HG03565 (cell line): ENCODE measurements around the gene ASMTL.
"Not testable (repeated sequence)": the region's sequence is repeated elsewhere in the genome, so short reads cannot be mapped to it uniquely, and the experiment has no call there.

Source experiments
- ATAC-seq: cut with Tn5 transposase; IDR thresholded peaks from one replicate; pipeline ENCODE4 v1.9.1; 2021; ENCODE audit warnings: mild to moderate bottlenecking, moderate library complexity; ENCODE audit not compliant: unreplicated experiment

ASMTL gene

DNA sequence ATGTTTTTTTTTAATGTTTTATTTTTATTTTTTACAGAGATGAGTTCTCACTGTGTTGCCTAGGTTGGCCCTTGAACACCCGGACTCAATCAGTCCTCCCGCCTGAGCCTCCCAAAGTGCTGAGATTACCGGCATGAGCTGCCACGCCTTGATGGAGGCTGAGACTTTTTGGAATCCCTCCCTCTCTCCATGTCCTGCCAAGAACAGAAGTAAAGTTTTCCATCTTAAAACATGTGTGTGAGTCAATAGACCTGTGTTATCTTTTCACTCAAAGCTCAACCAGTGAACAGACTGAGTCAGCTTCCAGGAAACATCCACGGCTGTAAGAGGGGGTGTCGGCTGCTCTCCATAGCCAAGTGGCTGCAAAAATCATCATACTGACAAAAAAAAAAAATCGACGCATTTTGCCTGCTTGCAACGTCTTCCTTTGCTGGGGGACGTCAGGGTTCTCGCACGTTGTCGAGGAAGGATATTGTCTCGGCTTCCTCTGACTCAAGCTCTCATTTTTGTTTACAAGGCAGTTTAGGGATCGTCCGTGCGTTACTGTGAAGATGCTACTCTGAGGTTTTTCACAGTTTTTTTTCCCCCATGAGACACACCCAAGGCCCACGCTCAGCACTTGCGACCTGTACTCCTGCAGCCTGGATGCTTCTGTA lies 10.0 kb upstream of the ASMTL start:
- ATAC-seq: no peak

DNA sequence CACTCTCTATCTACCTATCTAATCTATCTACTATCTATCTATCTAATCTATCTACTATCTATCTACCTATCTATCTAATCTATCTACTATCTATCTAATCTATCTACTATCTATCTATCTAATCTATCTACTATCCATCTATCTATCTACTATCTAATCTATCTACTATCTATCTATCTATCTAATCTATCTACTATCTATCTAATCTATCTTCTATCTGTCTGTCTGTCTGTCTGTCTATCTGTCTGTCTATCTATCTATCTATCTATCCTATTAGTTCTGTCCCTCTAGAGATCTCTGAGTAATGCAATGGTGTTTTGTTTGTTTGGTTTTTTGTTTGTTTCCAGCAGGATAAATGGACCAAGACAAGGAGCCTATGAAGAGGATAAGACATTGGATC lies 9.4 kb upstream of the ASMTL start:
- no peak for ATAC-seq

DNA sequence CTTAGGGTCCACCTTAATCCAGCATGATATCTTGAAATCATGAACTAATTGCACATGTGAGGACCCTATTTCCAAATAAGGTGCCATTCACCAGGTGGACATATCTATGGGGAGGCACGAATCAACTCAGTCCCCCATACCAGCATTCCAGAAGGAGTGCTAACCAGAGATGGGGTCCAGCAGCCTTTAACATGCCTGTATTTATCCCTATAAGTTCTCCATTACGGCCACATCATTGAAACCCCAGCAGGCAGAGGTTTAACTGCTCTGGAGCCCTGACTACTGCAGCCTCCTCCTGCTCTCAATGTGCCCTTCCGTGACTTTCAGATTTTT lies 3.2 kb upstream of the ASMTL start:
- ATAC-seq: no peak

DNA sequence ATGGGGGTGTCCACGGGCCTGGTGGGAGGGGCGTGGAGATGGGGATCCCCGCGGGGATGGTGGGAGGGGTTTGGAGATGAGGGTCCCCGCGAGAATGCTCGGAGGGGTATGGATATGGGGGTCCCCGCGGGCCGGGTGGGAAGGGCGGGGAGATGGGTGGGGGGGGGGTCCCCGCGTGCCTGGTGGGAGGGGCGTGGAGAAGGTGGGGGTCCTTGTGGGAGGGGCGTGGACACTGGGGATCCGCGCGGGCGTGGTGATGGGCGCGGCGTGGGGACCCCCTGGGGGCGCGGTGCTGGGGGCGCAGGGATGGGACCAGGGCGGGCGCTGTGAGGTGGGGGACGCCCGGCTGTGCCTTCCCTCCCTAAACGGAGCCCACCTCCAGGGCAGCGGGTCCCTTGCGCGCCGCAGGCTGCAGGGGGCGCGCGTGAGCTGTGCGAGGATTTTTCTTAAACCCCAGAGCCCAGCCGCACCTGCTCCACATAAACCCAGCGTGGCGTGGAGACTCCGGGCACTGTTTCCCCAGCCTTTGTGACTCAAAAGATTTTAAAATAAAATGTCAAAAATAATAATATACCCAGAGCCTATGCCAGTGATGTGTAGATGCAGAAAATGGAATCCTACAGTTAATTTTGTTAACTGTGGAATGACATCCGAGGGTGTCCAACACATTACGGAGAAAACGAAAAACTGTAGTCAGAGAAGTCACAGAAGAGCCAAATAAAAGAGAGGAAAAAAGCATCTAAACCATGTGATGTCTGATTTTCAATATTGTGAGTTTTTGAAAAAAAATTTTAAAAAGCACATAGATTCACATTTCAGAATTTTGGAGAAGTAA lies 1.5 kb upstream of the ASMTL start:
- peak; percentile 41 for ATAC-seq

DNA sequence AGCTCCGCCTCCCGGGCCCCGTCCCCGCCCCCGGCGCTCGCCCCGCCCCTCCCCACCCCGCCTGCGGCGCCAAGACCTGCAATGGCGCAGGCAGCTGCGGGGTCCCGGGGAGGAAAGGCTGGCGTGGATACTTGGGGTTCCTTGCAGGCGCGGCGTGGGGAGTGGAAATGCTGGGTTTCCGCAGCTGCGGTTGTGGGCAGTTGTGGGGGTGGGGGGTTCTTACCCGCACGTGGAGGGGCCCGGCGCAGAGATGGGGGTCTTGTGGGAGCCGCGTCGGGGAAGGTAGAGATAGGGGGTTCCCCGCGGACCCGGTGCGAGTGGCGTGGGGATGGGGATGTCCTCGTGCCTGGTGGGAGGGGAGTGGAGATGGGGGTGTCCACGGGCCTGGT lies 680 bp upstream of the ASMTL start:
- ATAC-seq: no peak

DNA sequence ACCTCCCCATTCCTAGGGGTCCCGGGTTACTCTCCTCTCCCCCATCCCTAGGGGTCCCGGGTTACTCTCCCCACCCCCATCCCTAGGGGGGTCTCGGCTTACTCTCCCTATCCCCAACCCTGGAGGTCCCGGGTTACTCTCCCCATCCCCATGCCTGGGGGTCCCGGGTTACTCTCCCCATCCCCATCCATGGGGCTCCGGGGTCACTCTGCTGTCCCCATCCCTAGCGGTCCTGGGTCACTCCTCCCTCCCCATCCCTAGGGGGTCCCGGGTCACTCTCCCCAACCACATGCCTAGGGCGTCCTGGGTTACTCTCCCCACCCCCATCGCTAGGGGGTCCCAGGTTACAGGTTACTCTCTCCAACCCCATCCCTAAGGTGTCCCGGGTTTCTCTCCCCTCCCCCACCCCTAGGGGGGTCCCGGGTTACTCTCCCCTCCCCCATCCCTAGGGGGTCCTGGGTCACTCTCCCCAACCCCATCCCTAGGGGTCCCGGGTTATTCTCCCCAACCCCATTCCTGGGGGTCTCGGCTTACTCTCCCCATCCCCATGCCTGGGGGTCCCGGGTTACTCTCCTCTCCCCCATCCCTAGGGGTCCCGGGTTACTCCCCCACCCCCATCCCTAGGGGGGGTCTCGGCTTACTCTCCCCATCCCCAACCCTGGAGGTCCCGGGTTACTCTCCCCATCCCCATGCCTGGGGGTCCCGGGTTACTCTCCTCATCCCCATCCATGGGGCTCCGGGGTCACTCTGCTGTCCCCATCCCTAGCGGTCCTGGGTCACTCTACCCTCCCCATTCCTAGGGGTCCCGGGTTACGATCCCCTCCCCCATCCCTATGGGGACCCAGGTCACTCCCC lies 821 bp downstream of the ASMTL start:
- ATAC-seq: no peak

DNA sequence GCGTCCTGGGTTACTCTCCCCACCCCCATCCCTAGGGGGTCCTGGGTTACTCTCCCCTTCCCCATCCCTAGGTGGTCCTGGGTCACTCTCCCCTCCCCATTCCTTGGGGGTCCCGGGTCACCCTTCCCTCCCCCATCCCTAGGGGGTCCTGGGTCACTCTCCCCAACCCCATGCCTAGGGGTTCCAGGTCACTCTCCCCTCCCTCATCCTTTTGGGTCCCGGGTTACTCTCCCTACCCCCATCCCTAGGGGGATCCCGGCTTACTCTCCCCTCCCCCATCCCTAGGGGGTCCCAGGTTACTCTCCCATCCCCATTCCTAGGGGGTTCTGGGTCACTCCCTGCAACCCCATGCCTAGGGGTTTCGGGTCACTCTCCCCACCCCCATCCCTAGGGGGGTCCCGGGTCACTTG lies 1.5 kb downstream of the ASMTL start:
- ATAC-seq: no peak

DNA sequence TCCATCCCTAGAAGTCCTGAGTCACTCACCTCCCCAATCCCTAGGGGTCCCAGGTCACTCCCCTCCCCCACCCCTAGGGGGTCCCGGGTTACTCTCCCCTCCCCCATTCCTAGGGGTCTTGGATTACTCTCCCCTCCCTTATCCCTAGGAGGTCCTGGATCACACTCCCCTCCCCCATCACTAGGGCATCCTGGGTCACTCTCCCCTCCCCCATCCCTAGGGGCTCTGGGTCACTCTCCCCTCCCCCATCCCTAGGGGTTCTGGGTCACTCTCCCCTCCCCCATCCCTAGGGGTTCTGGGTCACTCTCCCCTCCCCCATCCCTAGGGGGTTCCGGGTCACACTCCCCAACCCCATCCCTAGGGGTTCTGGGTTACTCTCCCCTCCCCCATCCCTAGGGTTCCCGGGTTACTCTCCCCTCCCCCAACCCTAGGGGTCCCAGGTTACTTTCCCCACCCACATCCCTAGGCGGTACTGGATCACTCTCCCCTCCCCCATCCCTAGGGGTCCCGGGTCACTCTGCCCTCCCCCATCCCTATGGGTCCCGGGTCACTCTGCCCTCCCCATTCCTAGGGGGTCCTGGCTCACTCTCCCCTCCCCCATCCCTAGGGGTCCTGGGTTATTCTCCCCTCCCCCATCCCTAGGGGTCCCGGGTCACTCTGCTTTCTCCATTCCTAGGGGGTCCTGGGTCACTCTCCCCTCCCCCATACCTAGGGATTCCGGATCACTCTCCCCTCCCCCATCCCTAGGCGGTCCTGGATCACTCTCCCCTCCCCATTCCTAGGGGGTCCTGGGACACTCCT lies 2.1 kb downstream of the ASMTL start:
- no peak for ATAC-seq

DNA sequence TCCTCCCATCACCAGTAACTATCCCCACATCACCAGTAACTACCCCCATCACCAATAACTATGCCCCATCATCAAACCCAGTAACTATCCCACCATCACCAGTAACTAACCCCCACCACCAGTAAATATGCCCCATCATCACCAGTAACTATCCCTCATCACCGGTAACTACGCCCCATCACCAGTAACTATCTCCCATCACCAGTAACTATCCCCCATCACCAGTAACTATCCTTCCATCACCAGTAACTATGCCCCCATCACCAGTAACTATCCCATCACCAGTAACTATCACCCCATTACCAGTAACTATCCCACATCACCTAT lies 2.9 kb downstream of the ASMTL start:
- ATAC-seq: no peak

DNA sequence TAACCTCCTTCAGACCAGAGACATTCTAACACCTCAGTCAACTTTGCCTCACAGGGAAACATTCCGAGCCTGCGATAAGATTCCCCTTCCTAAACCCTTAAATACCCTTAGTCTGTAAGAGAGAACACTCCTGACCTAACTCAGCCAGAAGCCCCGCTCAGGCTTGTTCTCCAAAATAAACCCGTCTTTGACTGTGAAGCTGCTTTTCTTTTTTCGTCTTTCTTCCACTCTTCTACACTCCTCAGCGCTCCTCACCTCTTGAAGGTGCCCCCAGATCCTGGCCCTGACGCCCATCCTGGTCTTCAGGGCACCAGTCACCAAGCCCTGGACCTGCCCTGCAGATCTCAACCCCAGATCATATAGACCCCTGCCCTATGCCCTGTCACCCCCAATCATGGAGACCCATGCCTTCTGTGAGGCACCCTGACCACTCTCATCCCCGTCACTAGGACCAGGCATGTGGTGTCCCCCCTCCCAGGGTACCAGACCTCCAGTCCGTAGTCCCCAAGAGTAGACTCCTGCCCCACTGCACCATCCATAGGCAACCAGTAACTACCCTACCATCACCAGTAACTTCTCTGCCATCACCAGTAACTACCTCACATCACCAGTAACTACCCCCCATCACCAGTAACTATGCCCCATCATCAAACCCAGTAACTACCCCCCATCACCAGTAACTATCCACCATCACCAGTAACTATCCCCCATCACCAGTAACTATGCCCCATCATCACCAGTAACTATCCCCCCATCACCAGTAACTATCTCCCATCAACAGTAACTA lies 3.5 kb downstream of the ASMTL start:
- ATAC-seq: no peak

DNA sequence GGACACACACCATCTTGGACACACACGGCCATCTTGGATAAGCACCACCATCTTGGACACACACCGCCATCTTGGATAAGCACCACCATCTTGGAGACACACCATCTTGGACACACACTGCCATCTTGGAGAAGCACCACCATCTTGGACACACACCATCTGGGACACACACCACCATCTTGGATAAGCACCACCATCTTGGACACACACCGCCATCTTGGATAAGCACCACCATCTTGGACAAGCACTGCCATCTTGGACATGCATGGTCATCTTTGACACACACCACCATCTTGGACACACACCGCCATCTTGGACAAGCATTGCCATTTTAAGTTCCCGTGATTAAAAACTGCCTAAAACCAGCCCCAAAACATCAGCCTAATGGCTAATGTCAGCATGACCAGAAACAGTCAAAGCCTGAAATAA lies 4.1 kb downstream of the ASMTL start:
- ATAC-seq: not testable (repeated sequence)

DNA sequence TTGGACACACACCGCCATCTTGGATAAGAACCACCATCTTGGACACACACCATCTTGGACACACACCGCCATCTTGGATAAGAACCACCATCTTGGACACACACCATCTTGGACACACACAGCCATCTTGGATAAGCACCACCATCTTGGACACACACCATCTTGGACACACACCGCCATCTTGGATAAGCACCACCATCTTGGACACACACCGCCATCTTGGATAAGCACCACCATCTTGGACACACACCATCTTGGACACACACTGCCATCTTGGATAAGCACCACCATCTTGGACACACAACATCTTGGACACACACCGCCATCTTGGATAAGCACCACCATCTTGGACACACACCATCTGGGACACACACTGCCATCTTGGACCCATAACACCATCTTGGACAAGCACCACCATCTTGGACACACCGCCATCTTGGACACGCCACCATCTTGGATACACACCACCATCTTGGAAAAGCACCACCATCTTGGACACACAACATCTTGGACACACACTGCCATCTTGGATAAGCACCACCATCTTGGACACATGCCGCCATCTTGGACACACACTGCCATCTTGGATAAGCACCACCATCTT lies 4.6 kb downstream of the ASMTL start:
- ATAC-seq: not testable (repeated sequence)

DNA sequence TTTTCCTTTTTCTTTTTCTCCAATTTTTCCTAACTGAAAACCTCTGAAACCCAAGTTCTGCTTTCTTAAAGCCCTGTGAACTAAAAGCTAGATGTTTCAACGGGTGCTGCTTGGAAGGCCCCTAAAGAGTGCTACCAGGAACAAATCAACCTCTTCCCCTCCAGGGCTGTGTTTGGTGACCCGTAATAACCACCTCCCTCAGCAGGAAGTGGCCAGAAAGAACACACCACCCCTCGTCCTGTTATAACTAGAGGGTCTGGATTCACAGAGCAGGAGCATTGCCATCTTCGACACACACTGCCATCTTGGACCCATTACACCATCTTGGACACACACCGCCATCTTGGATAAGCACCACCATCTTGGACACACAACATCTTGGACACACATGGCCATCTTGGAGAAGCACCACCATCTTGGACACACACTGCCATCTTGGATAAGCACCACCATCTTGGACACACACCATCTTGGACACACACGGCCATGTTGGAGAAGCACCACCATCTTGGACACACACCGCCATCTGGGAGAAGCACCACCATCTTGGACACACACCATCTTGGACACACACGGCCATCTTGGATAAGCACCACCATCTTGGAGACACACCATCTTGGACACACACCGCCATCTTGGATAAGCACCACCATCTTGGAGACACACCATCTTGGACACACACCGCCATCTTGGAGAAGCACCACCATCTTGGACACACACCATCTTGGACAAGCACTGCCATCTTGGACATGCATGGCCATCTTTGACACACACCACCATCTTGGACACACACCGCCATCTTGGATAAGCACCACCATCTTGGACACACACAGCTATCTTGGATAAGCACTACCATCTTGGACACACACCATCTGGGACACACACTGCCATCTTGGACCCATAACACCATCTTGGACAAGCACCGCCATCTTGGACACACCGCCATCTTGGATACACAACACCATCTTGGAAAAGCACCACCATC lies 5.4 kb downstream of the ASMTL start:
- peak; percentile 42 for ATAC-seq

DNA sequence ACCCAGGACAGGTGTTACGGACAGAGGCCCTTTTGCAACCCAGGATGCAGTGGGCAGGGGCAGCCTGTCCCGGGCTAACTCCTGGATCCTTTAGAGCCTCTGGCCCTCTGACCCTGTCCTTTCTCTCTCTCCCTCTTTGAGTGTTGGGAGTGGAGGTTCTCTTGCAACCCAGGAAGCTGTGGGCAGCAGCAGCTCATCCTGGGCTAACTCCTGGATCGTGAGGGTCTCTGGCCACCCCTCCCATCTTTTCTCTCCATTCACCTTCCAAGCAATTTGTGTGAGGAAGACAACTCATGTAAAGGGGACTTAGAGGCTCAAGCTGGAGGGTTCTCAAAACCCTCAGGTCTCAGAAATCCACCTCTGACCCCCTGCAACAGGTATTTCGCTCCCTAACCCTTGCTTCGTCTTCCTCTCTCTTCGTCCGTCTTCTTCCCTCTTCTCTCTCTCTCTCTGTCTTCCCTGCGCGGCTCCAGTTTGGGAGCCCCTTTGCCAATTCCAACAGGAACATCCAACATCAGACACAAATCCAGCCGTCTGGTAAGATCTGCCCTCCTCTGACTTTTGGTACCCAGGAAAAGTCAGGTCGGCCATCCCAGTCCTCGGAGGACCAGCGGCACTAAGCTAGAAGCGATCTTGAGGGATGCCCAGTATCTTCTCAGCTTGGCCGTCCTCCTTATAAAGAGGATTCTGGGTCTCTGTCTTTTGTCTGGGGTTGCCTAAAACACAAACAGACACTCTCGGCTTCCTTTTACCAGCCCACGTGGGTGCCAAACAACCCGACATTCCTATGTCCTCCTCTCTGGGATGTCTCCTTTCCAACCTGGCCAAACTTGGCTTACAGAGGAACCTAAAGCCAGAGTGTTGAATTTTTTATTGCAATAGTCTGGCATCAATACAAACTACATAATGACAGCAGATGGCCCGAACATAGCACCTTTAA lies 7.9 kb downstream of the ASMTL start:
- no peak for ATAC-seq

DNA sequence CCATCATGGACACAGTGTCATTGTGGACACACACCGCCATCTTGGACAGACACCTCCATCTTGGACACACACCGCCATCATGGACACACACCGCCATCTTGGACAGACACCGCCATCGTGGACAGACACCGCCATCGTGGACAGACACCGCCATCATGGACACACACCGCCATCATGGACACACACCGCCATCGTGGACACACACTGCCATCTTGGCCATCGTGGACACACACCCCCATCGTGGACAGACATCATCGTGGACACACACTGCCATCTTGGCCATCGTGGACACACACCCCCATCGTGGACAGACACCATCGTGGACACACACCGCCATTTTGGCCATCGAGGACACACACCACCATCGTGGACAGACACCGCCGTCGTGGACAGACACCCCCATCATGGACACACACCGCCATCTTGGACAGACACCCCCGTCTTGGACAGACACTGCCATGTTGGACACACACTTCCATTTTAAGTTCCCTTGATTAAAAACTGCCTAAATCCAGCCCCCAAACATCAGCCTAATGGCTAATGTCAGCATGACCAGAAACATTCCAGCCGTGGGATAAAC lies 9.1 kb downstream of the ASMTL start:
- no peak for ATAC-seq

DNA sequence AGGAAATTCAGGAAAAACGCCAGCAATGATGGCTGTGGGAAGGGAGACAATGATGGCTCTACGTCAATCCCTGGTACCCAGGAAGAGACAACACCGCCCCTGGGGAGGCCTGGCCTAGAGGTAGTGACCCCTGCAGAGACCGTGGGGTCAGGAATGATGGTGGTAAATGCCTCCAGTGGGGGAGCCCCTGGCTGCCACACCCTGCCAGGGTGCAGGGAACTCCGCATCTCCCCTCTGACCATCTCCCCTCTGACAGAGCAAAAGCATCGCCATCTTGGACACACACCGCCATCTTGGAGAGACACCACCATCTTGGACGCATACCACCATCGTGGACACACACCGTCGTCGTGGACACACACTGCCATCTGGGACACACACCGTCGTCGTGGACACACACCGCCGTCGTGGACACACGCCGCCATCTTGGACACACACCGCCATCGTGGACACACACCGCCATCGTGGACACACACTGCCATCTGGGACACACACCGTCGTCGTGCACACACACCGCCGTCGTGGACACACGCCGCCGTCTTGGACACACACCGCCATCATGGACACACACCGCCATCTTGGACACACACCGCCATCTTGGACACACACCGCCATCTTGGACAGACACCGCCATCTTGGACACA lies 9.9 kb downstream of the ASMTL start:
- no peak for ATAC-seq
